ENCODE measurements around the gene NUP214. TPM values are rescaled to one million over a fixed set of nuclear protein-coding genes. Genes with fewer than 3 reads are reported as not detected.

NUP214 gene
- total and polyA plus RNA-seq, 8 donors: 43.8 to 58.4 (median 47.4) TPM

DNA sequence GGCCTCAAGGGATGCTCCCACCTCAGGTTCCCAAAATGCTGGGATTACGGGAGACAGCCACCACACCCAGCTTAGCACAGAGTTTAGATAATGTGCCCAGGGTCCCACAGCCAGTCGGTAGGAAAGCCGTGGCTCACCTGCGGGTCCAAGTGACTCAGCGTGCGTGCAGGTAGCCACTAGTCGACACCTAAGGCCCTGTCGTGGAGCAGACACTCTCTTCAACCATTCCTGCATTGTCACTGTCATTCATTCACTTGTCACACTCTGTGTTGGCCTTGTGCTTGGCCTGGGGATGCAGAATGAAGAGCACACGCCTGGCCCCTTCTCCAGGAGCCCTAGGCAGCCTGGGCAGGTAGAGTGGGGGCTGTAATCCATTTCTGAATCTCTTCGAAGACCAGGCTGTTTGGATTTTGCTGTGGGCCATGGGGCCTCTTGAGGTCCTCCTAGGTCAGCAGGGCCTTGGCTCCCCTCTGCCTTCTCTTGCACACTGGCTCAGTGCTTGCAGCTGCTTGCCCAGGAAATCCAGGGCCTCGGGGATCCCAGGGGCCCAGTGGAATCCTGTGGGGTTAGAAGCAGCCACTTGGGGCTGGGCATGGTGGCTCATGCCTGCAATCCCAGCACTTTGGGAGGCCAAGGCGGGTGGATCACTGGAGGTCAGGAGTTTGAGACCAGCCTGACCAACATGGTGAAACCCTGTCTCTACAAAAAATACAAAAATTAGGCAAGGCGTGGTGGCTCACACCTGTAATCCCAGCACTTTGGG is 35.2 kb upstream of the NUP214 start:
- H3K27me3 ChIP-seq: peaks cover 9 to 23% of the 10 kb centered on the region in 2 donors
- H3K4me1 ChIP-seq: no peaks in the 10 kb centered on the region
- intact Hi-C loops (cut with DNase I): no loop called here
- TF ChIP-seq CTCF (IDR thresholded peaks at IDR 0.05): no peak
- DNase-seq (no peak), ATAC-seq (no peak)
- H3K36me3 ChIP-seq: no peaks in the 10 kb centered on the region
- no peak overlapping the region for H3K4me3 ChIP-seq
- no peak overlapping the region for H3K27ac ChIP-seq
- H3K9me3 ChIP-seq: no peaks in the 10 kb centered on the region

DNA sequence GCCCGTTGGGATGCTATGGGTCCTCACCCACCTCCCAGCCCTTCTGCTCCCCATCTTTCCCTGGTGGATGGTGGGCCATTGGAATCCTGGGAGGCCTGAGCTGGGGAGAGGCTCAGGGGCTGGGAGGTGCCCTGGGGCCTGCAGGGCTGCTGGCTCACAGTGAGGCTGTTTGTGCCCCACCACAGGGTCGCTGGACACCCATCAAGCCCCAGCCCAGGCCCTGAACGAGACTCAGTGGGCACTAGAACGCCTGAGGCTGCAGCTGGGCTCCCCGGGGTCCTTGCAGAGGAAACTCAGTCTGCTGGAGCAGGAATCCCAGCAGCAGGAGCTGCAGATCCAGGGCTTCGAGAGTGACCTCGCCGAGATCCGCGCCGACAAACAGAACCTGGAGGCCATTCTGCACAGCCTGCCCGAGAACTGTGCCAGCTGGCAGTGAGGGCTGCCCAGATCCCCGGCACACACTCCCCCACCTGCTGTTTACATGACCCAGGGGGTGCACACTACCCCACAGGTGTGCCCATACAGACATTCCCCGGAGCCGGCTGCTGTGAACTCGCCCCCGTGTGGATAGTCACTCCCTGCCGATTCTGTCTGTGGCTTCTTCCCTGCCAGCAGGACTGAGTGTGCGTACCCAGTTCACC is 33.9 kb upstream of the NUP214 start:
- no peaks in the 10 kb centered on the region for H3K36me3 ChIP-seq
- TF ChIP-seq CTCF (IDR thresholded peaks at IDR 0.05): no peak
- peaks cover 14 to 36% of the 10 kb centered on the region in 2 donors for H3K27me3 ChIP-seq
- no peak overlapping the region for H3K4me3 ChIP-seq
- intact Hi-C loops (cut with DNase I): no loop called here
- H3K27ac ChIP-seq: no peak overlapping the region
- peaks cover under 1 to 8% of the 10 kb centered on the region in 2 donors for H3K4me1 ChIP-seq
- ATAC-seq: no peak
- no peak for DNase-seq
- no peaks in the 10 kb centered on the region for H3K9me3 ChIP-seq

DNA sequence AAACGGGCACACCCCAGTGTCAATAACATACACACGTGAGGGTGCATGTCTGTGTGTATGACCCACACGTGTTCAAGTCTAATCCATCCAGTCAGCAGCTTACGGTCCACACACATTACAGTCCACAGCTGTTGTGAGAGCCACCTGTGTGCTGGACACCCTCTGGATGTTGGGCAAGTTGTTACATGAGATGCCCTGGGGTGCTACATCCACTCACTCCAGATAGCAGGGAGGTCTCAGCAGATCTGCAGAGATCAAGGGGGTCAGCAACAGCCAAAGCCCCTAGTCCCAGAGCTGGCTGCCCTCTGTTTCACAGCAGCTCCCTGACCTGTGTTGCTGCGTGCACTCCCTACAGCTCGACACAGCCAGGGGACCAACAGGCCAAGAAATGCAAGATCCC is 33.4 kb upstream of the NUP214 start:
- no peaks in the 10 kb centered on the region for H3K9me3 ChIP-seq
- peaks cover 14 to 41% of the 10 kb centered on the region in 2 donors for H3K27me3 ChIP-seq
- H3K27ac ChIP-seq: no peak overlapping the region
- no peaks in the 10 kb centered on the region for H3K36me3 ChIP-seq
- DNase-seq (no peak), ATAC-seq (no peak)
- intact Hi-C loops (cut with DNase I): no loop called here
- H3K4me3 ChIP-seq: no peak overlapping the region
- no peak for TF ChIP-seq CTCF (IDR thresholded peaks at IDR 0.05)
- H3K4me1 ChIP-seq: peaks cover 6 to 14% of the 10 kb centered on the region in 2 donors

DNA sequence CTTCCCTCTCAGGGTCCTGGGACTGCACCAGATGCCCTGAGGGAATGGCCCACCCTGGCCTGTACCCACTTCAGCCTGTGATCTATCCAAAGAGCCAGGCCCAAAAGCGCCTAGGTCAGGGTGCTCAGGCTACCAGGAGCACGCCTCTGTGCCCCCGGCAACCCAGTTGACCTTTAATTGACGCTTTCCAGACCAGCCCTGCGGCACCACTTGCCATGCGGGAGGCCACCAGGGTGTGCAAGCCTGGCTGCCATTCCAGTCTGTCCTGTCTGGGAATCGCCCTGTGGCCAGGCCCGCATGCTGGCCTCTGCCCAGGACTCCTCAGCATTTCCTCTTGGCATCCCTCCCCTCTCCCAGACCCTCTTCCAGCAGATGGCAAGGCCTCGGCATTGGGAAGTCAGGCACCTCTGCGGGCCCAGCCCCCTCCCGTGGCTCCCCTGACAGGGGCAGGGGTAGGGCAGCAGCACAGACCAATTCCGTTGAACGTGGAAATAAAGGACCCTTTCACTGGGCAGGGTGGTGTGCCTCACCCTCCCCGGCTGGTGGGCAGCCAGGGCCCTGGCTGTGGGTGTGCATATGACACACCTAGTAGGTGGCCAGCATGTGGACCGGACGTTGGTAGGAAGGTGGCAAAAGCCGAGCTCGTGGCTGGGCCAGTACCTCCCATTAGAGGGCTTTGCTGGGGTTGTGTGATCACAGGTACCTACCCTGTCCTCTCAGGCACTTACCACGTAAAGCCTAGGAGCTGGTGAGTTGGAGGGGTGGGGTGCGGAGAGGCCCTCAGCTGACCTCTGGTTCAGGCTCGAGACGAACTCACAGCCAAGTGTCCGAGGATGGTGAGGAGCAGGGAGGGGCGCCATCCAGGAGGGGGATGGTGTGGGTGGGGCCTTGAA is 32.6 kb upstream of the NUP214 start:
- ATAC-seq (no peak), DNase-seq (no peak)
- no peaks in the 10 kb centered on the region for H3K9me3 ChIP-seq
- H3K4me1 ChIP-seq: peaks cover 6 to 17% of the 10 kb centered on the region in 2 donors
- no peak for TF ChIP-seq CTCF (IDR thresholded peaks at IDR 0.05)
- intact Hi-C loops (cut with DNase I): no loop called here
- H3K27ac ChIP-seq: no peak overlapping the region
- no peaks in the 10 kb centered on the region for H3K36me3 ChIP-seq
- H3K4me3 ChIP-seq: no peak overlapping the region
- peaks cover 14 to 49% of the 10 kb centered on the region in 2 donors for H3K27me3 ChIP-seq

GRCh38 chr9:131094015-131094414 is 31.4 kb upstream of the NUP214 start:
- ATAC-seq (no peak), DNase-seq (no peak)
- intact Hi-C loops (cut with DNase I): no loop called here
- Histone ChIP-seq H3K9me3 (no peaks in the 10 kb centered on the region), H3K27me3 (peaks cover 14 to 54% of the 10 kb centered on the region in 2 donors), H3K27ac (no peak overlapping the region), H3K4me1 (peaks cover 6 to 17% of the 10 kb centered on the region in 2 donors), H3K4me3 (no peak overlapping the region), H3K36me3 (no peaks in the 10 kb centered on the region)
- TF ChIP-seq CTCF (IDR thresholded peaks at IDR 0.05): no peak
